ENCODE data around the gene DYNLT2. TPM values are rescaled to one million over a fixed set of nuclear protein-coding genes. Genes with fewer than 3 reads are reported as not detected.

DYNLT2 gene
- total and polyA plus RNA-seq, 2 experiments from 2014 or later = 2.4 to 2.9 TPM

- Histone ChIP-seq H3K36me3 (no peaks in the 10 kb centered on the region), H3K4me3 (no peak overlapping the region), H3K27ac (no peak overlapping the region), H3K4me1 (ENCODE audit: low read depth) (no peaks in the 10 kb centered on the region), H3K9me3 (ENCODE audit: low read depth) (no peaks in the 10 kb centered on the region), H3K27me3 (no peaks in the 10 kb centered on the region)
- TF ChIP-seq CTCF (IDR thresholded peaks at IDR 0.05; ENCODE audit: low read depth, low read length) = no peak
- no peak for DNase-seq (ENCODE audit: low read depth in 1 of 2, low spot score in 1 of 2)
Observed at GRCh38 chr6:169798764-169799473, 47.5 kb upstream of the DYNLT2 start.

- TF ChIP-seq CTCF (IDR thresholded peaks at IDR 0.05; ENCODE audit: low read depth, low read length) = no peak
- no peak overlapping the region for H3K4me3 ChIP-seq
- DNase-seq (ENCODE audit: low read depth in 1 of 2, low spot score in 1 of 2) = no peak
- H3K27ac ChIP-seq = no peak overlapping the region
- H3K36me3 ChIP-seq = no peaks in the 10 kb centered on the region
- no peaks in the 10 kb centered on the region for H3K9me3 ChIP-seq (ENCODE audit: low read depth)
- H3K27me3 ChIP-seq = no peaks in the 10 kb centered on the region
- peaks cover 10% of the 10 kb centered on the region for H3K4me1 ChIP-seq (ENCODE audit: low read depth)
Observed at GRCh38 chr6:169795196-169795595, 43.8 kb upstream of the DYNLT2 start.

GRCh38 chr6:169794317-169795055 is 43.1 kb upstream of the DYNLT2 start:
- no peak for DNase-seq (ENCODE audit: low read depth in 1 of 2, low spot score in 1 of 2)
- no peak overlapping the region for H3K27ac ChIP-seq
- H3K9me3 ChIP-seq (ENCODE audit: low read depth) = no peaks in the 10 kb centered on the region
- no peak overlapping the region for H3K4me3 ChIP-seq
- no peaks in the 10 kb centered on the region for H3K36me3 ChIP-seq
- TF ChIP-seq CTCF (IDR thresholded peaks at IDR 0.05; ENCODE audit: low read depth, low read length) = no peak
- no peaks in the 10 kb centered on the region for H3K27me3 ChIP-seq
- peaks cover 10% of the 10 kb centered on the region for H3K4me1 ChIP-seq (ENCODE audit: low read depth)

GRCh38 chr6:169793408-169793807 is 42.0 kb upstream of the DYNLT2 start:
- TF ChIP-seq CTCF (IDR thresholded peaks at IDR 0.05; ENCODE audit: low read depth, low read length) = no peak
- peaks cover 10% of the 10 kb centered on the region for H3K4me1 ChIP-seq (ENCODE audit: low read depth)
- no peak overlapping the region for H3K27ac ChIP-seq
- H3K4me3 ChIP-seq = no peak overlapping the region
- DNase-seq (ENCODE audit: low read depth in 1 of 2, low spot score in 1 of 2) = no peak
- H3K36me3 ChIP-seq = no peaks in the 10 kb centered on the region
- H3K27me3 ChIP-seq = no peaks in the 10 kb centered on the region
- no peaks in the 10 kb centered on the region for H3K9me3 ChIP-seq (ENCODE audit: low read depth)

- H3K27ac ChIP-seq = no peak overlapping the region
- no peaks in the 10 kb centered on the region for H3K36me3 ChIP-seq
- DNase-seq (ENCODE audit: low read depth in 1 of 2, low spot score in 1 of 2) = no peak
- H3K27me3 ChIP-seq = no peaks in the 10 kb centered on the region
- TF ChIP-seq CTCF (IDR thresholded peaks at IDR 0.05; ENCODE audit: low read depth, low read length) = no peak
- no peaks in the 10 kb centered on the region for H3K9me3 ChIP-seq (ENCODE audit: low read depth)
- no peak overlapping the region for H3K4me3 ChIP-seq
- H3K4me1 ChIP-seq (ENCODE audit: low read depth) = peaks cover 10% of the 10 kb centered on the region
Observed at GRCh38 chr6:169792306-169793015, 41.1 kb upstream of the DYNLT2 start.

Measured in cardiac muscle cell (in vitro differentiated cells and primary cell).